HepG2 (cell line): ENCODE data around the gene HOXA6. TPM values are rescaled to one million over a fixed set of nuclear protein-coding genes. Genes with fewer than 3 reads are reported as not detected.

Experiments used
- DNMT3B ChIP-seq: conservative IDR thresholded peaks from 2 replicates; pipeline ENCODE4 v1.6.1; 2016; ENCODE audit warnings: missing biosample characterization, control low read depth
- EEA1 ChIP-seq: sonication (generic); formaldehyde crosslinking; IDR thresholded peaks from 2 replicates; pipeline ENCODE4 v1.5.1; 2020; ENCODE audit warnings: mild to moderate bottlenecking, missing genetic modification reagents, borderline replicate concordance
- FOSL1 ChIP-seq: sonication (generic); formaldehyde crosslinking; IDR thresholded peaks from 2 replicates; pipeline ENCODE4 v1.9.0; 2021; ENCODE audit warnings: missing genetic modification reagents, borderline replicate concordance
- KDM2A ChIP-seq: sonication (generic); formaldehyde crosslinking; IDR thresholded peaks from 2 replicates; pipeline ENCODE4 v1.4.0; 2020; ENCODE audit warnings: low read depth, missing genetic modification reagents, borderline replicate concordance
- NR3C1 ChIP-seq: sonication (generic); formaldehyde crosslinking; IDR thresholded peaks from 2 replicates; pipeline ENCODE4 v1.4.0; 2020; ENCODE audit warnings: missing genetic modification reagents
- PHF8 ChIP-seq: sonication (generic); formaldehyde crosslinking; IDR thresholded peaks from 2 replicates; pipeline ENCODE4 v1.5.0; 2020; ENCODE audit warnings: missing genetic modification reagents
- POLR2G ChIP-seq: fragments of 200-400 bp; formaldehyde crosslinking; IDR thresholded peaks from 2 replicates; pipeline ENCODE4 v1.6.1; 2018; ENCODE audit warnings: mild to moderate bottlenecking, low read depth, low read length, moderate library complexity
- PTBP1 ChIP-seq: fragments of 200-400 bp; formaldehyde crosslinking; IDR thresholded peaks from 2 replicates; pipeline ENCODE4 v1.6.1; 2018; ENCODE audit warnings: low read length, low read depth; ENCODE audit not compliant: poor library complexity, severe bottlenecking
- RCOR2 ChIP-seq: IDR thresholded peaks from 2 replicates; pipeline ENCODE4 v1.6.1; 2016; ENCODE audit warnings: missing biosample characterization, missing genetic modification reagents
- RFX1 ChIP-seq: fragments of 450-650 bp; IDR thresholded peaks from 2 replicates; pipeline ENCODE4 v1.6.1; 2017
- STAT5B ChIP-seq: sonication (generic); formaldehyde crosslinking; IDR thresholded peaks from 2 replicates; pipeline ENCODE4 v1.4.0; 2020; ENCODE audit warnings: missing genetic modification reagents
- SYNCRIP ChIP-seq: fragments of 200-400 bp; formaldehyde crosslinking; IDR thresholded peaks from 2 replicates; pipeline ENCODE4 v1.6.1; 2018; ENCODE audit warnings: mild to moderate bottlenecking, low read depth, low read length; ENCODE audit not compliant: insufficient read depth
- YY1 ChIP-seq: IDR thresholded peaks from 2 replicates; pipeline ENCODE4 v1.6.1; 2011; ENCODE audit warnings: low read length, low read depth, moderate library complexity, mild to moderate bottlenecking; ENCODE audit not compliant: insufficient read depth, insufficient replicate concordance
- ZBTB38 ChIP-seq: sonication (generic); formaldehyde crosslinking; IDR thresholded peaks from 2 replicates; pipeline ENCODE4 v1.5.1; 2020; ENCODE audit warnings: mild to moderate bottlenecking, missing genetic modification reagents
- ZIK1 ChIP-seq: sonication (generic); formaldehyde crosslinking; IDR thresholded peaks from 2 replicates; pipeline ENCODE4 v1.5.0; 2020; ENCODE audit warnings: mild to moderate bottlenecking, low read depth, missing genetic modification reagents, borderline replicate concordance
- ZNF10 ChIP-seq: sonication (generic); formaldehyde crosslinking; IDR thresholded peaks from 2 replicates; pipeline ENCODE4 v1.4.0; 2020; ENCODE audit warnings: mild to moderate bottlenecking, low read depth, missing genetic modification reagents, borderline replicate concordance
- ZNF205 ChIP-seq: IDR thresholded peaks from 2 replicates; pipeline ENCODE4 v1.6.1; 2018; ENCODE audit warnings: missing biosample characterization, missing genetic modification reagents
- ZNF24 ChIP-seq: fragments of 450-650 bp; IDR thresholded peaks from 2 replicates; pipeline ENCODE4 v1.6.1; 2017; ENCODE audit warnings: antibody characterized with exemption, mild to moderate bottlenecking
- ZNF263 ChIP-seq: sonication (generic); formaldehyde crosslinking; IDR thresholded peaks from 2 replicates; pipeline ENCODE4 v1.4.0; 2020; ENCODE audit warnings: missing genetic modification reagents
- ZSCAN31 ChIP-seq: sonication (generic); formaldehyde crosslinking; IDR thresholded peaks from 2 replicates; pipeline ENCODE4 v1.5.0; 2020; ENCODE audit warnings: low read depth, mild to moderate bottlenecking, missing genetic modification reagents
- polyA plus RNA-seq, 8 experiments: library from polyadenylated mRNA; depleted of rRNA in 3 of 8; stranded (reverse) in 7 of 8; unstranded in 1 of 8; fragments of >200 nt; fragmentation: Illumina TruSeq in 4 of 8; extraction: Trizol in 4 of 8; gene quantifications; 2 replicates each; pipeline versions ENCODE4 v1.2.1 to v1.2.3, GENCODE V29; 2011 to 2016; ENCODE audit warnings: low read depth in 4 of 8, missing spikeins in 1 of 8, mixed read lengths in 1 of 8; ENCODE audit not compliant: insufficient read depth in 1 of 8
- total RNA-seq, 5 experiments: library from RNA; depleted of rRNA; stranded (reverse); fragments of >200 nt; fragmentation: Illumina TruSeq; extraction: Trizol; gene quantifications; 2 replicates each; pipeline ENCODE4 v1.2.3, GENCODE V29; 2016; ENCODE audit warnings: low read depth in 1 of 5
- TF ChIP-seq, protein P1 (sequence below): sonication (generic); formaldehyde crosslinking; IDR thresholded peaks from 2 replicates; pipeline ENCODE4 v1.4.0; 2020; ENCODE audit warnings: low read depth, mild to moderate bottlenecking, missing genetic modification reagents
- TF ChIP-seq, protein P2 (sequence below): IDR thresholded peaks from 2 replicates; pipeline ENCODE4 v1.6.1; 2018; ENCODE audit warnings: missing genetic modification reagents
- TF ChIP-seq, protein P3 (sequence below): sonication (generic); formaldehyde crosslinking; IDR thresholded peaks from 2 replicates; pipeline ENCODE4 v1.8.1; 2023; ENCODE audit warnings: missing genetic modification reagents, inconsistent platforms, borderline replicate concordance
- TF ChIP-seq, protein P4 (sequence below): sonication (generic); formaldehyde crosslinking; IDR thresholded peaks from 2 replicates; pipeline ENCODE4 v1.8.0; 2022; ENCODE audit warnings: mild to moderate bottlenecking, missing genetic modification reagents, borderline replicate concordance
- TF ChIP-seq, protein P5 (sequence below): sonication (generic); formaldehyde crosslinking; IDR thresholded peaks from 2 replicates; pipeline ENCODE4 v1.9.0; 2022; ENCODE audit warnings: missing genetic modification reagents, mild to moderate bottlenecking, borderline replicate concordance

The HOXA6 gene
- total and polyA plus RNA-seq, 2 of the 13 experiments (the other 11 are each of a cell fraction or from before 2014, with no cell fraction given) = 1.3 to 1.5 TPM

DNA sequence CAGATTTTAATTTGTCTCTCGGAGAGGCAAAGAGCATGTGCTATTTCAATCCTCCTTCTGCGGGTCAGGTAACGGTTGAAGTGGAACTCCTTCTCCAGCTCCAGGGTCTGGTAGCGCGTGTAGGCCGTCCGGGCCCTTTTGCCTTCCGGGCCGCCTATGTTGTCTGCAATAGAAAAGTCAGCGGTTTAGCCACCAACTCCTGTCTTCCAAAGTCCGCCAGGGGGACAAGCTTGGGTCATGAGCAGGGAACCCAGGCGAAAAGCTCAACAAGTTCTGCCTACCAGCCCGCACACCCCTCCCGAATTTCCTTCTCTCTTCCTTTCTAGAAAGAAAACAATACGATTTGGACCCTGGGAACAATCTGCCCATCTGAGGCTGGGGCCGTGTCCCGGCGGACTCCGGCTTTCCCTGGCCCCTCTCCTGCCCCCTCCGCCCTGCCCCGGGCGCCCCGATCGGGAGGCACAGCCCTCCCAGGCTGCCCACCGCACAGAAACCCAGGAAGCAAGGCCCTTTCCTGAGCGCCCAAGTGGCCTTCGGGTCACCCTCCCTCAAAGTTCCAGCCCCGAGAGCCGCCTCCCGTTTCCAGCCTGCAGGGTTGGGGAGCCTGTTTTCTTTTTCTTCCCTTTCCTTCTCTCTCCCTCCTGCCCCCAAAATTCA, 5.5 kb downstream of the HOXA6 start (continued):
- TF ChIP-seq, protein P1, sequence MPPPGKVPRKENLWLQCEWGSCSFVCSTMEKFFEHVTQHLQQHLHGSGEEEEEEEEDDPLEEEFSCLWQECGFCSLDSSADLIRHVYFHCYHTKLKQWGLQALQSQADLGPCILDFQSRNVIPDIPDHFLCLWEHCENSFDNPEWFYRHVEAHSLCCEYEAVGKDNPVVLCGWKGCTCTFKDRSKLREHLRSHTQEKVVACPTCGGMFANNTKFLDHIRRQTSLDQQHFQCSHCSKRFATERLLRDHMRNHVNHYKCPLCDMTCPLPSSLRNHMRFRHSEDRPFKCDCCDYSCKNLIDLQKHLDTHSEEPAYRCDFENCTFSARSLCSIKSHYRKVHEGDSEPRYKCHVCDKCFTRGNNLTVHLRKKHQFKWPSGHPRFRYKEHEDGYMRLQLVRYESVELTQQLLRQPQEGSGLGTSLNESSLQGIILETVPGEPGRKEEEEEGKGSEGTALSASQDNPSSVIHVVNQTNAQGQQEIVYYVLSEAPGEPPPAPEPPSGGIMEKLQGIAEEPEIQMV = no peak
- TF ChIP-seq SYNCRIP = no peak
- no peak for TF ChIP-seq ZNF24
- TF ChIP-seq ZNF263 = no peak
- TF ChIP-seq PTBP1 = no peak
- TF ChIP-seq STAT5B (CRISPR knock-in tag) = no peak
- TF ChIP-seq RCOR2 (CRISPR knock-in tag) = no peak
- no peak for TF ChIP-seq NR3C1 (CRISPR knock-in tag)
- no peak for TF ChIP-seq ZNF205 (CRISPR knock-in tag)
- TF ChIP-seq YY1 = peak; percentile 6
- no peak for TF ChIP-seq KDM2A (CRISPR knock-in tag)
- peak; percentile 55 for TF ChIP-seq POLR2G
- no peak for TF ChIP-seq ZBTB38 (CRISPR knock-in tag)
- TF ChIP-seq EEA1 (CRISPR knock-in tag) = no peak
- no peak for TF ChIP-seq ZIK1
- TF ChIP-seq DNMT3B (CRISPR knock-in tag) = no peak
- no peak for TF ChIP-seq RFX1
- TF ChIP-seq ZSCAN31 (CRISPR knock-in tag) = no peak
- TF ChIP-seq, protein P2, sequence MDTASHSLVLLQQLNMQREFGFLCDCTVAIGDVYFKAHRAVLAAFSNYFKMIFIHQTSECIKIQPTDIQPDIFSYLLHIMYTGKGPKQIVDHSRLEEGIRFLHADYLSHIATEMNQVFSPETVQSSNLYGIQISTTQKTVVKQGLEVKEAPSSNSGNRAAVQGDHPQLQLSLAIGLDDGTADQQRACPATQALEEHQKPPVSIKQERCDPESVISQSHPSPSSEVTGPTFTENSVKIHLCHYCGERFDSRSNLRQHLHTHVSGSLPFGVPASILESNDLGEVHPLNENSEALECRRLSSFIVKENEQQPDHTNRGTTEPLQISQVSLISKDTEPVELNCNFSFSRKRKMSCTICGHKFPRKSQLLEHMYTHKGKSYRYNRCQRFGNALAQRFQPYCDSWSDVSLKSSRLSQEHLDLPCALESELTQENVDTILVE (CRISPR knock-in tag) = no peak
- no peak for TF ChIP-seq FOSL1
- TF ChIP-seq, protein P3, sequence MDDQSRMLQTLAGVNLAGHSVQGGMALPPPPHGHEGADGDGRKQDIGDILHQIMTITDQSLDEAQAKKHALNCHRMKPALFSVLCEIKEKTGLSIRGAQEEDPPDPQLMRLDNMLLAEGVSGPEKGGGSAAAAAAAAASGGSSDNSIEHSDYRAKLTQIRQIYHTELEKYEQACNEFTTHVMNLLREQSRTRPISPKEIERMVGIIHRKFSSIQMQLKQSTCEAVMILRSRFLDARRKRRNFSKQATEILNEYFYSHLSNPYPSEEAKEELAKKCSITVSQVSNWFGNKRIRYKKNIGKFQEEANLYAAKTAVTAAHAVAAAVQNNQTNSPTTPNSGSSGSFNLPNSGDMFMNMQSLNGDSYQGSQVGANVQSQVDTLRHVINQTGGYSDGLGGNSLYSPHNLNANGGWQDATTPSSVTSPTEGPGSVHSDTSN (CRISPR knock-in tag) = no peak
- TF ChIP-seq, protein P4, sequence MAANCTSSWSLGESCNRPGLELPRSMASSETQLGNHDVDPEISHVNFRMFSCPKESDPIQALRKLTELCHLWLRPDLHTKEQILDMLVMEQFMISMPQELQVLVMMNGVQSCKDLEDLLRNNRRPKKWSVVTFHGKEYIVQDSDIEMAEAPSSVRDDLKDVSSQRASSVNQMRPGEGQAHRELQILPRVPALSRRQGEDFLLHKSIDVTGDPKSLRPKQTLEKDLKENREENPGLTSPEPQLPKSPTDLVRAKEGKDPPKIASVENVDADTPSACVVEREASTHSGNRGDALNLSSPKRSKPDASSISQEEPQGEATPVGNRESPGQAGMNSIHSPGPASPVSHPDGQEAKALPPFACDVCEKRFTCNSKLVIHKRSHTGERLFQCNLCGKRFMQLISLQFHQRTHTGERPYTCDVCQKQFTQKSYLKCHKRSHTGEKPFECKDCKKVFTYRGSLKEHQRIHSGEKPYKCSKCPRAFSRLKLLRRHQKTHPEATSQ = no peak
- TF ChIP-seq PHF8 (CRISPR knock-in tag) = peak; percentile 64
- no peak for TF ChIP-seq ZNF10
- TF ChIP-seq, protein P5, sequence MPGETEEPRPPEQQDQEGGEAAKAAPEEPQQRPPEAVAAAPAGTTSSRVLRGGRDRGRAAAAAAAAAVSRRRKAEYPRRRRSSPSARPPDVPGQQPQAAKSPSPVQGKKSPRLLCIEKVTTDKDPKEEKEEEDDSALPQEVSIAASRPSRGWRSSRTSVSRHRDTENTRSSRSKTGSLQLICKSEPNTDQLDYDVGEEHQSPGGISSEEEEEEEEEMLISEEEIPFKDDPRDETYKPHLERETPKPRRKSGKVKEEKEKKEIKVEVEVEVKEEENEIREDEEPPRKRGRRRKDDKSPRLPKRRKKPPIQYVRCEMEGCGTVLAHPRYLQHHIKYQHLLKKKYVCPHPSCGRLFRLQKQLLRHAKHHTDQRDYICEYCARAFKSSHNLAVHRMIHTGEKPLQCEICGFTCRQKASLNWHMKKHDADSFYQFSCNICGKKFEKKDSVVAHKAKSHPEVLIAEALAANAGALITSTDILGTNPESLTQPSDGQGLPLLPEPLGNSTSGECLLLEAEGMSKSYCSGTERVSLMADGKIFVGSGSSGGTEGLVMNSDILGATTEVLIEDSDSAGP (CRISPR knock-in tag) = no peak
